Central memory CD8-positive, alpha-beta T cell (primary cell): ENCODE data around the gene BANK1.

ENCODE experiments used
- ATAC-seq: fragments of 150-1000 bp; cut with Tn5 transposase; replicated peaks from 2 replicates; pipeline ENCODE4 v1.10.0; 2022; ENCODE audit warnings: mild to moderate bottlenecking, moderate FRiP score, moderate number of reproducible peaks; ENCODE audit not compliant: poor library complexity, severe bottlenecking; ENCODE audit errors: extremely low read depth
- DNase-seq, 2 donors: peaks; one replicate each; pipeline ENCODE4 v3.0.0; 2021; ENCODE audit warnings: low spot score in 2 of 2
- H3K27ac Mint-ChIP-seq: one replicate; pipeline ENCODE4 v1.8.0; 2022; ENCODE audit warnings: low read depth, mild to moderate bottlenecking, moderate library complexity, mixed read lengths
- H3K27me3 Mint-ChIP-seq: one replicate; pipeline ENCODE4 v1.8.0; 2022; ENCODE audit warnings: mixed read lengths
- H3K36me3 Mint-ChIP-seq: one replicate; pipeline ENCODE4 v1.8.0; 2022; ENCODE audit warnings: mild to moderate bottlenecking, moderate library complexity, mixed read lengths; ENCODE audit not compliant: insufficient read depth
- H3K4me1 Mint-ChIP-seq: one replicate; pipeline ENCODE4 v1.8.0; 2022; ENCODE audit warnings: mixed read lengths
- H3K4me3 Mint-ChIP-seq: one replicate; pipeline ENCODE4 v1.8.0; 2022; ENCODE audit warnings: mild to moderate bottlenecking, moderate library complexity, mixed read lengths
- H3K9me3 Mint-ChIP-seq: one replicate; pipeline ENCODE4 v1.8.0; 2022; ENCODE audit warnings: mixed read lengths

Gene BANK1, protein sequence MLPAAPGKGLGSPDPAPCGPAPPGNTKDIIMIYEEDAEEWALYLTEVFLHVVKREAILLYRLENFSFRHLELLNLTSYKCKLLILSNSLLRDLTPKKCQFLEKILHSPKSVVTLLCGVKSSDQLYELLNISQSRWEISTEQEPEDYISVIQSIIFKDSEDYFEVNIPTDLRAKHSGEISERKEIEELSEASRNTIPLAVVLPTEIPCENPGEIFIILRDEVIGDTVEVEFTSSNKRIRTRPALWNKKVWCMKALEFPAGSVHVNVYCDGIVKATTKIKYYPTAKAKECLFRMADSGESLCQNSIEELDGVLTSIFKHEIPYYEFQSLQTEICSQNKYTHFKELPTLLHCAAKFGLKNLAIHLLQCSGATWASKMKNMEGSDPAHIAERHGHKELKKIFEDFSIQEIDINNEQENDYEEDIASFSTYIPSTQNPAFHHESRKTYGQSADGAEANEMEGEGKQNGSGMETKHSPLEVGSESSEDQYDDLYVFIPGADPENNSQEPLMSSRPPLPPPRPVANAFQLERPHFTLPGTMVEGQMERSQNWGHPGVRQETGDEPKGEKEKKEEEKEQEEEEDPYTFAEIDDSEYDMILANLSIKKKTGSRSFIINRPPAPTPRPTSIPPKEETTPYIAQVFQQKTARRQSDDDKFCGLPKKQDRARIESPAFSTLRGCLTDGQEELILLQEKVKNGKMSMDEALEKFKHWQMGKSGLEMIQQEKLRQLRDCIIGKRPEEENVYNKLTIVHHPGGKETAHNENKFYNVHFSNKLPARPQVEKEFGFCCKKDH

DNA sequence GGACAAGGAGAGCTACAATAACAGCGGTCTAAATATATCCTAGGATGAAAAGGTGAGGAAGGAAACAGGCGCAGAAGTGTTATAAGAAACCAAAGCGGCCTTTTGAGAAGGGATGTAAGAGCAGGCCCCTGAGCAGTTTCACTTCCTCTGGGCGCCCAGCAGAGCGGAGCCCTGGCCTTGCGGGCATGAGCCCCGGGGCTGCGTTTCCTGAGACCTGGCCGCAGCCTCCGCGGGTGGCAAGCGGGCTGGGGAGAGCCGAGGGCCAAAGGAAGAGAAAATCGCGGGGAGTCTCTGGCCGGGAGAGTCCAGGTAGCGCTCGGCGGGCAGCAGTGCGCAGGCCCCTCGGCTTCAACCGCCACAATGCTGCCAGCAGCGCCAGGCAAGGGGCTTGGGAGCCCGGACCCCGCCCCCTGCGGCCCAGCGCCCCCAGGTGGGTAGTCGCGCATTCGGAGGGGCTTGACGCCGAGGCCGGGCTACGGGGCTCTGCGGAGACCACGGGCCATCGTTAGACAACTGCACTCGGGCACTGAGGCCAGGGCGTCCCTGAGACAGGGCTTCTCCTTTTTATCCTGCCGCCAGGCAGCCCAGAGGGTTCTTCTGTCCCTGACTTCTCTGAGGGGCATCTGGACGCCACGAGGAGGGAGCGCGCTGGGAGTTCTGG lies at the start of gene BANK1:
TSS of gene BANK1 (plus strand) at position 210 of the 661 bp plus-strand sequence. CDS start at position 361, 151 bp downstream.
- H3K36me3 Mint-ChIP-seq, result peaks cover 2% of the 10 kb centered on the region
- ATAC-seq (peak; percentile 87), DNase-seq (no peak)
- no peaks in the 10 kb centered on the region for H3K9me3 Mint-ChIP-seq
- peaks cover 40% of the 10 kb centered on the region for H3K27me3 Mint-ChIP-seq
- peak within 1 kb of the TSS; percentile 73 for H3K4me3 Mint-ChIP-seq
- H3K27ac Mint-ChIP-seq, result no peak within 1 kb of the TSS
- H3K4me1 Mint-ChIP-seq, result peaks cover 6% of the 10 kb centered on the region

DNA sequence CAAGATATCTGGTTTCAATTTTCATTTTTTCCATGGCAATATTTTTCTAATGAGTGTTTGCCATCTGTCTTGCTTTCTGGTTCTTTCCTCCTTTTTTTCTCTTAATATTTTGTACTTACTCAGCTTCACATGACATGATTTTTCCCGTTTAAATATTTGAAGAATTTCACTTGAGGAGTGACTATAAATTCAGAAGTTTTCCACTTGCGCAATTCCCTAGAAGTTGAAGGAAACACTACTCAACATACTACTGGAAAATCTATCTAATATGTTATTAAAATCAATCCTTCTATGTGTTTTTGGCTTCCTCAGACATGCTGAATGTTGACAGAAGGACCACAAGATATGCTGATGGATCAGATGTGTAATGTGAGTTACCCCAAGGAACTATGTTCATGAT lies 36.8 kb upstream of the BANK1 start:
- no peaks in the 10 kb centered on the region for H3K4me1 Mint-ChIP-seq
- ATAC-seq, result no peak
- H3K36me3 Mint-ChIP-seq, result no peaks in the 10 kb centered on the region
- H3K9me3 Mint-ChIP-seq, result no peaks in the 10 kb centered on the region
- peaks cover 15% of the 10 kb centered on the region for H3K27me3 Mint-ChIP-seq
- no peak overlapping the region for H3K4me3 Mint-ChIP-seq
- H3K27ac Mint-ChIP-seq, result no peak overlapping the region
- no peak for DNase-seq

DNA sequence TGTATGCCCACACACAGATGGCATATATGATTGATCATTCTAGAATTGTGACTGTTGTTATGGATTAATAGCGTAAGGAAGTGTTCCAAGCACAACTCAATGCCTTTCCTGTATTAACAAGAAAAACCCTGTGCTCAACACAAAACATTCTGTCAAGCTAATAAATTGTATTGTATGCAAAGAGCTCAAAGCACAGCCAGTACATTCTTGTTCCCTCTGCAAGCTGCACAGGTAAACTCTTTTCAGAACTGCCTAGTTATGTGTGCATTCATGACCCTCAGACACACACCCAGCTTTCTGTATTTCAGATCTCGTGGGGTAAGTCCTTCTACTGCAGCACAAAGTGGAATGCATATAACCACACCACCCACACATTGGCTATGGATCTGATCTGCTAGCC lies 34.3 kb upstream of the BANK1 start:
- Mint-ChIP-seq H3K9me3 (no peaks in the 10 kb centered on the region), H3K27ac (no peak overlapping the region), H3K4me3 (no peak overlapping the region), H3K36me3 (no peaks in the 10 kb centered on the region), H3K4me1 (no peaks in the 10 kb centered on the region), H3K27me3 (peaks cover 15% of the 10 kb centered on the region)
- DNase-seq (no peak), ATAC-seq (no peak)

DNA sequence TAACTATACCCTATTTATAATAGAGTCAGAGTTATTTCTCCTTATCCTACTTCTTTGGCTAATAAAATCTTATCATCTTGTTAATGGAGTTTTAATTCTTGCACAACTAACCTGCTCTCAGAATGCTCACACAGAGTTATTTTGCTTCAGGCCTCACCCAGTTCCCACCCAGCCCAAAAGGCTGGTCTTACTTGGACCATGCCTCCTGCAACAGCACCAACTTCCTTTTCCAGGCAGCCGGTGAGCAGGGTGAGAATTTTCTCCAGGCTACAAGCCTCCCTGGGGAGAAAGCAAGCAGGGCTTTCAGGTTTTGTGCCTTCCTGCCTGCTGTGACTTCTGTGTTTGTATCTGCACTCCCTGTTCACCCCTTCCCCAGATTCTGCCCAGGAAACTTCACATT lies 29.1 kb upstream of the BANK1 start:
- no peak overlapping the region for H3K4me3 Mint-ChIP-seq
- no peak overlapping the region for H3K27ac Mint-ChIP-seq
- DNase-seq, result no peak
- H3K36me3 Mint-ChIP-seq, result no peaks in the 10 kb centered on the region
- no peaks in the 10 kb centered on the region for H3K9me3 Mint-ChIP-seq
- no peaks in the 10 kb centered on the region for H3K27me3 Mint-ChIP-seq
- H3K4me1 Mint-ChIP-seq, result peaks cover 4% of the 10 kb centered on the region
- ATAC-seq, result no peak

DNA sequence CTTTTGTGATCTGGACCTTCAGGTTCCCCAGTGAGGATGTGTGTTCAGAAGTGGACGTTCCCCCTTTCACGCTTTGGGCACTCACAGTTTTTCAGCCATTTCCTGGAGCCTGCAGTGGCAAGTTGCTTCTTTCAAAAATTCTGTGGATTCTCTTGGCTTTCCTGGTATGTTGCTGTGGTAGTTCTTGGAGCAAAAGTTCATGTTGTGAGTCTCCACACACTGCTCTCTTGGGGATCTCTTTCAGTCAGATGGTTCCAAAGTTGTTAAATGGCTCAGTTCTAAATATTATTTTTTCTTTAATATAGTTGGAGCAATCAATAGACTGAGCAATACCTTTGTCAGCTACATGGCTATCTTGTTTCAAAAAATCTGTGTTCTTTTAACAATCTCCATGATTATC lies 28.5 kb upstream of the BANK1 start:
- H3K4me1 Mint-ChIP-seq, result peaks cover 4% of the 10 kb centered on the region

DNA sequence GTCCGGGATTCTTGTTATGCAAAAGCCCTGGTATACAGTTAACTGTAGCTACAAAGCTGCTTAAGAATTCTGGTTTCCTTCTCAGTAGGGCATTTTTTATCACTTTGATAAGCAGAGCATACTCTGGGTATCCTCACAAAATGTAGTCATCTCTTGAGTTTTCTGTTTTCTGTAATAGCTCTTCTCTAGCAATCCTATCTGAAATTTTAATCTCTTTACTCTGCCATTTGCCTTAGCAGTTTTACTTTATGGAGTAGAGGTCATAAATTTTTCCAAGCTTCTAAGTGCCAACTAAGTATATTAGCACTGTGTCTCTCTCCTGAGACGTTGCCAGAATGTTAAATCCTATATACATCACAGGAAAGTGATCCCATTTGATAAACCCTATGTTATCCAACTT lies 28.0 kb upstream of the BANK1 start:
- Mint-ChIP-seq H3K27me3 (peaks cover 9% of the 10 kb centered on the region), H3K27ac (no peak overlapping the region), H3K9me3 (no peaks in the 10 kb centered on the region), H3K4me1 (peaks cover 4% of the 10 kb centered on the region), H3K36me3 (no peaks in the 10 kb centered on the region), H3K4me3 (no peak overlapping the region)
- ATAC-seq (no peak), DNase-seq (no peak)

More for the DNA sequence above, 28.5 kb upstream of the BANK1 start:
- no peak for DNase-seq
- no peak for ATAC-seq
- H3K9me3 Mint-ChIP-seq, result no peaks in the 10 kb centered on the region
- H3K27me3 Mint-ChIP-seq, result peaks cover 4% of the 10 kb centered on the region
- no peaks in the 10 kb centered on the region for H3K36me3 Mint-ChIP-seq
- no peak overlapping the region for H3K27ac Mint-ChIP-seq
- no peak overlapping the region for H3K4me3 Mint-ChIP-seq

DNA sequence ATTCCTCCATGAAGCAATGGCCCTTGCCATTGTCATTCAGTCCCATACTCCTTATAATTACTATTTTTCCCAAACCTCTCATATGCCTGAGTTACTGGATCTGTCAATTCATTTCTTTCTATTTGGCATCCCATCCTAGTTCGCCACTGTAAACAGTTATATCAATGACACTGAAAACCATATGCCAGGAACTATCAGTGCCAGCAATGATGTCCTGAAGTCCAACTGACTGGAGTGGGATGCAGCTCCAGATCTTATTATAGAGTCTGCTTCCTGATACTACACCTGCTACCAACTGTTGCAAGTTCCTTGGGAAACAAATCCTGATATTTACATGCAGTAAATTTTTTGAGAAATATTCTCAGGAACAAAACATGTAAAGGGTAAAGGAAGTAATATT lies 27.0 kb upstream of the BANK1 start:
- H3K4me3 Mint-ChIP-seq, result no peak overlapping the region
- ATAC-seq (no peak), DNase-seq (no peak)
- H3K9me3 Mint-ChIP-seq, result no peaks in the 10 kb centered on the region
- H3K36me3 Mint-ChIP-seq, result no peaks in the 10 kb centered on the region
- H3K4me1 Mint-ChIP-seq, result peaks cover 4% of the 10 kb centered on the region
- no peak overlapping the region for H3K27ac Mint-ChIP-seq
- H3K27me3 Mint-ChIP-seq, result peaks cover 10% of the 10 kb centered on the region

DNA sequence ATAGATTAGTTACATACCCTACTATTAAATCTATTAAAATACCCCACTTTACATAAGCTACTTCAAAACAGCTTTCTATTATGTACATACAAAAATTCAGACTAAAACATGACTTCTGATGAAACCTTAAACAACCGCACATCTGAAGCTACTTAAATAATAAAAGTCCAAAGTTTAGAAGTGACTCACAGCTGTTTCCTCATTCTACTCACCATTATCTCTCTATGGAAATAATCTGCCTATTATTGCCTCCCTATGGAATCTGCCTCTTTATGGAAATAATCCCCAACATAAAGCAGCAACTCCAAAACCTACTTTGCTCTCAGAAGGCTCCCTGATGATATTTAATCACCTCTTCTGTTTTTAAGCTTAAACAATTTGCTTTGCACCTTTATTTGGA lies 15.7 kb upstream of the BANK1 start:
- DNase-seq (no peak), ATAC-seq (no peak)
- Mint-ChIP-seq H3K4me1 (no peaks in the 10 kb centered on the region), H3K27ac (no peak overlapping the region), H3K9me3 (peaks cover 12% of the 10 kb centered on the region), H3K4me3 (no peak overlapping the region), H3K36me3 (no peaks in the 10 kb centered on the region), H3K27me3 (peaks cover 25% of the 10 kb centered on the region)

DNA sequence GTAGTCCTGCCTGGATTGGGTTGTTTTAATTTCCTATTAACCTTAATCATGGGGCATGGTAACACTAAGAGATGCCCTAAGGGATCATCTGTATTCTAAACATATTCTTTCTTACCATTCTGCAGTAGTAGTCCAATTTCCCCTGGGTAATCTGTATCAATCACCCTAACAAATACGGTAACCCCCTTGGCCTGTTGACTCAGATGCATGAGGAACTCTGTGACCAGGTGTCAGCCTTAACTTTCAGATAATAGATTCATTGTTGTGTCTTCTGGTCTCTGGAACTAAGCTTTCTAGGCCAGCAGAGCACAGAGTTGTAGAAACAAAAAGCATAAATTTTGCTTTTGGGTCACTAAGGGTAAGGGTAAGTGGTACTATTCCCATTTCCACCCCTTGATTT lies 13.1 kb upstream of the BANK1 start:
- peaks cover 33% of the 10 kb centered on the region for H3K27me3 Mint-ChIP-seq
- no peak overlapping the region for H3K27ac Mint-ChIP-seq

DNA sequence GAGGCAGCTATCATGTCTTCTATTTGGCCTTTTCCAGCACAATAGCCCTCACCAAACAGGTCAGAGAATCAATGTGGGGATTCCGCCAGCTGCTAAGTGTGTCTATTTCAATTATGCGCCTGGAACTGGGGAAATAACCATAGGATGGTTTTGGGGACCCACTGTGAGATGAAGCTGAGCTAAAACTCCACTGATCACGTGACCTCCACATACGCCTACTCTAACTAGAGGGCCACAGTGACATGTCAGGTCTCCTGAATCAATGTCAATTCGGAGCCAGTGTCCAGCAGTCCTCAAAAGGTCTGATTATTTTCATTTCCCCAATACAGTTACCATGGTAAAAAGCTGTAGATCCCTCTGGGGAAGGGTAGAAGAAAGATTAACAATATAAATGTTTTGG lies 10.2 kb upstream of the BANK1 start:
- no peak for ATAC-seq

More for the DNA sequence above, 13.1 kb upstream of the BANK1 start:
- no peak for DNase-seq
- H3K4me1 Mint-ChIP-seq, result no peaks in the 10 kb centered on the region
- peaks cover 5% of the 10 kb centered on the region for H3K9me3 Mint-ChIP-seq
- no peaks in the 10 kb centered on the region for H3K36me3 Mint-ChIP-seq
- ATAC-seq, result no peak
- no peak overlapping the region for H3K4me3 Mint-ChIP-seq

DNA sequence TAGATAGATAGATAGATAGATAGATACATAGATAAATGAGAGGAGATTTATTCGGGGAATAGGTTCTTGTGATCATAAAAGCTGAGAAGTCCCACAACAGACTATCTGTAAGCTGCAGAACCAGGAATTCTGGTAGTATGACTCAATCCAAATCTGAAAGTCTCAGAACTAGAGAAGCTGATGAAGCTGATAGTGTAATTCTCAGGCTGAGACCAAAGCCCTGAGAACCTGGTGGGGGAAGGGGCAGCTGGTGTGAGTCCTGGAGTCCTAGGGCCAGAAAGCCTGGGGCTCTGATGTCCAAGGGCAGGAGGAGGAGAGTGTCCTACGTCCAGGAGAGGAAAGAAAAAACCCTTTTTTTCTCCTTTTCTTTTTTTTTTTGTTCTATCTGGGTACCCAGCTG lies 8.0 kb upstream of the BANK1 start:
- Mint-ChIP-seq H3K27me3 (peaks cover 22% of the 10 kb centered on the region), H3K4me1 (no peaks in the 10 kb centered on the region), H3K27ac (peak overlapping the region; percentile 19), H3K9me3 (no peaks in the 10 kb centered on the region), H3K4me3 (no peak overlapping the region), H3K36me3 (no peaks in the 10 kb centered on the region)
- no peak for DNase-seq
- no peak for ATAC-seq

More for the DNA sequence above, 10.2 kb upstream of the BANK1 start:
- Mint-ChIP-seq H3K27ac (no peak overlapping the region), H3K4me3 (no peak overlapping the region), H3K36me3 (no peaks in the 10 kb centered on the region), H3K4me1 (no peaks in the 10 kb centered on the region), H3K27me3 (peaks cover 23% of the 10 kb centered on the region), H3K9me3 (no peaks in the 10 kb centered on the region)
- no peak for DNase-seq

DNA sequence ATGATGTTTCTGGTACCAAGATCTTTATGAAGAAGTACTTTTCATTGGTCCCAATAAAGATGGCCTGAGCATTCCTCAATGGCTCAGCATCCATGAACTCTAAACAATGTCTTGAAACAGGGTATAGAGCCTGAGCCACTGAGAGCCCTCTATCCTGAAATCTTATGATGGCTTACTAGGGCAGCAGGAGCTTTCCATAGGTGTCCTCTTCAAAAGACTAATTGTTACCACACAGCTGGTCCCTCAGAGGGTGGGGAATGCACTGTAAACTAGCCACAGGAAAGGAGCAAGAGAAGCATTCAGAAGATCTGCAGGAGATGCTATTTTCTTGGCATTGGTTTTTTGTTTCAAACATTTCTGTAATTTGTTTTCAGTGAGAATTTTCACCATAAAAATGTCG lies 5.6 kb upstream of the BANK1 start:
- H3K4me1 Mint-ChIP-seq, result no peaks in the 10 kb centered on the region

More for the DNA sequence above, 5.6 kb upstream of the BANK1 start:
- Mint-ChIP-seq H3K36me3 (no peaks in the 10 kb centered on the region), H3K4me3 (no peak overlapping the region), H3K9me3 (no peaks in the 10 kb centered on the region), H3K27me3 (peaks cover 23% of the 10 kb centered on the region), H3K27ac (no peak overlapping the region)
- DNase-seq (no peak), ATAC-seq (no peak)
